ENCODE data around the gene MYO18A. TPM values are rescaled to one million over a fixed set of nuclear protein-coding genes. Genes with fewer than 3 reads are reported as not detected.

MYO18A gene
- total RNA-seq, 1 experiment from 2014 or later, result 89.9 TPM

DNA sequence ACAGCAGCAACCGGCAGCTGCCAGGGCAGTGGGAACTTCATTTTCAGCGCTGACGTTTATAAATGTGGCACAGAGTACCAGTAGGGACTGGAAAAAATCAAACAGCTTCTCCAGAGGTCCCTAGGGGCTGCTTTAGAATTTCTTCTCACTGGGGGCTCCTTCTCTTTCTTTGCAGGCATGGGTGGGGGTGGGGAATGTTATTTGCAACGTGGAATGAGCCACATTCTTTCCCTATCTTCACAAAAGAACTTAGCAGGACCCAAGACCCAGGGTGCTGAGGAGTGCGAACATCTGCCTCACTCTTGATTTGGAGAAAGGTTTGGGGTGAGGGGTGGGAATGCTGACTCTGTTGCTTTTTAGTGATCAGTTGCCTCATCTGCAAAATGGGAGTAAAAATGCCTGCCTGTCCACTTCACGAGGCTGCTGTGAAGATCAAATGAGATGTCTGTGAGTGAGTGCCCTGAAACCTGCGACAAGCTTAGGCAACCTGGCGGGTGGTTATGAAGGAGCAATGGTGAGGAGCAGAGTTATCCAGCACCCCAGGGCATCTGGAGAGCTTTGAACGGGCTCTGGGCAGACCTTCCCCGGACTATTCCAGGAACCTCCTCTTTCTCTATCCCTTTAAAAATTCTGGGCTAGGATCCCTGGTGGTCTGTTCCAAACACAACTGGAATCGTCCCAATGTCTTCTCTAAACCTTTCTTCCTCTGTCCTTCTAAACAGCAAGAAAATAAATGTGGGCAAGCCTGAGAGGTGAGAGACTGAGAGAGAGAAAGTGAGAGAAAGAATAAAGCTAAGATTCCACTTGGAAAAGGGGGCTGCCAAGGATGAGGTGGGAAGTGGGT lies 148.0 kb downstream of the MYO18A start:
- H3K9me3 Mint-ChIP-seq (ENCODE audit: low read depth, unreplicated experiment), result peaks cover 8% of the 10 kb centered on the region
- no peaks in the 10 kb centered on the region for H3K27me3 Mint-ChIP-seq (ENCODE audit: unreplicated experiment)
- CTCF ChIA-PET, result interaction anchor here (0.7 to 1.4 kb wide), 2 partner anchors 8 to 14 kb away, joined by 3 read pairs; no protein-coding TSS in a partner anchor
- TF ChIP-seq, protein P1, sequence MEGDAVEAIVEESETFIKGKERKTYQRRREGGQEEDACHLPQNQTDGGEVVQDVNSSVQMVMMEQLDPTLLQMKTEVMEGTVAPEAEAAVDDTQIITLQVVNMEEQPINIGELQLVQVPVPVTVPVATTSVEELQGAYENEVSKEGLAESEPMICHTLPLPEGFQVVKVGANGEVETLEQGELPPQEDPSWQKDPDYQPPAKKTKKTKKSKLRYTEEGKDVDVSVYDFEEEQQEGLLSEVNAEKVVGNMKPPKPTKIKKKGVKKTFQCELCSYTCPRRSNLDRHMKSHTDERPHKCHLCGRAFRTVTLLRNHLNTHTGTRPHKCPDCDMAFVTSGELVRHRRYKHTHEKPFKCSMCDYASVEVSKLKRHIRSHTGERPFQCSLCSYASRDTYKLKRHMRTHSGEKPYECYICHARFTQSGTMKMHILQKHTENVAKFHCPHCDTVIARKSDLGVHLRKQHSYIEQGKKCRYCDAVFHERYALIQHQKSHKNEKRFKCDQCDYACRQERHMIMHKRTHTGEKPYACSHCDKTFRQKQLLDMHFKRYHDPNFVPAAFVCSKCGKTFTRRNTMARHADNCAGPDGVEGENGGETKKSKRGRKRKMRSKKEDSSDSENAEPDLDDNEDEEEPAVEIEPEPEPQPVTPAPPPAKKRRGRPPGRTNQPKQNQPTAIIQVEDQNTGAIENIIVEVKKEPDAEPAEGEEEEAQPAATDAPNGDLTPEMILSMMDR (IDR thresholded peaks at IDR 0.05; ENCODE audit: unreplicated experiment), result no peak
- BruUV-seq (replicated peaks), result no TSS peak
- no peak overlapping the region for H3K4me3 Mint-ChIP-seq (ENCODE audit: low read depth, unreplicated experiment)
- H3K4me1 Mint-ChIP-seq (ENCODE audit: low read depth, unreplicated experiment), result no peaks in the 10 kb centered on the region
- intact Hi-C loops (cut with micrococcal nuclease; ENCODE audit: unreplicated experiment), result no loop called here
- no peak for DNase-seq
- H3K36me3 Mint-ChIP-seq (ENCODE audit: insufficient read depth, unreplicated experiment), result no peaks in the 10 kb centered on the region
- no peak overlapping the region for H3K27ac Mint-ChIP-seq (ENCODE audit: unreplicated experiment)

DNA sequence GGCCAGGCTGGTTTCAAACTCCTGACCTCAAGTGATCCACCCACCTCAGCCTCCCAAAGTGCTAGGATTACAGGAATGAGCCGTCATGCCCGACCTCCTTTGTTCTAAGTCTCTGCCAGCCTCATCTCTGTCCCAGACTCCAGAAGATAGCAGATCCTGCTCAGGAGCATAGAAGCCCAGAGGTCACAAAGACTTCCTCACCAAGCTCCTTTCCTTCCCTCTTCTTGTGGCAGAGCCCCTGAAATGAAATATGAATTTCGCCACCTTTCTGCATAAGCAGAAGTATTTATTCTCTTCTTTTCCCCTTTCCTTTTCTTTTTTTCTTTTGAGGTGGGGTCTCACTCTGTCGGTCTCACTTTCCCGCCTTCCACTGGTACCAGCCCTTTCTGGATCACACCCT lies 148.7 kb downstream of the MYO18A start:
- H3K36me3 Mint-ChIP-seq (ENCODE audit: insufficient read depth, unreplicated experiment), result no peaks in the 10 kb centered on the region
- intact Hi-C loops (cut with micrococcal nuclease; ENCODE audit: unreplicated experiment), result no loop called here
- BruUV-seq (replicated peaks), result no TSS peak
- H3K4me3 Mint-ChIP-seq (ENCODE audit: low read depth, unreplicated experiment), result no peak overlapping the region
- no peaks in the 10 kb centered on the region for H3K4me1 Mint-ChIP-seq (ENCODE audit: low read depth, unreplicated experiment)
- H3K27me3 Mint-ChIP-seq (ENCODE audit: unreplicated experiment), result no peaks in the 10 kb centered on the region
- no peak overlapping the region for H3K27ac Mint-ChIP-seq (ENCODE audit: unreplicated experiment)
- CTCF ChIA-PET, result interaction anchor here (0.7 to 1.4 kb wide), 2 partner anchors 9 to 13 kb away, joined by 3 read pairs; no protein-coding TSS in a partner anchor
- no peak for DNase-seq
- TF ChIP-seq, protein P1 (IDR thresholded peaks at IDR 0.05; ENCODE audit: unreplicated experiment), result no peak
- peaks cover 8% of the 10 kb centered on the region for H3K9me3 Mint-ChIP-seq (ENCODE audit: low read depth, unreplicated experiment)

DNA sequence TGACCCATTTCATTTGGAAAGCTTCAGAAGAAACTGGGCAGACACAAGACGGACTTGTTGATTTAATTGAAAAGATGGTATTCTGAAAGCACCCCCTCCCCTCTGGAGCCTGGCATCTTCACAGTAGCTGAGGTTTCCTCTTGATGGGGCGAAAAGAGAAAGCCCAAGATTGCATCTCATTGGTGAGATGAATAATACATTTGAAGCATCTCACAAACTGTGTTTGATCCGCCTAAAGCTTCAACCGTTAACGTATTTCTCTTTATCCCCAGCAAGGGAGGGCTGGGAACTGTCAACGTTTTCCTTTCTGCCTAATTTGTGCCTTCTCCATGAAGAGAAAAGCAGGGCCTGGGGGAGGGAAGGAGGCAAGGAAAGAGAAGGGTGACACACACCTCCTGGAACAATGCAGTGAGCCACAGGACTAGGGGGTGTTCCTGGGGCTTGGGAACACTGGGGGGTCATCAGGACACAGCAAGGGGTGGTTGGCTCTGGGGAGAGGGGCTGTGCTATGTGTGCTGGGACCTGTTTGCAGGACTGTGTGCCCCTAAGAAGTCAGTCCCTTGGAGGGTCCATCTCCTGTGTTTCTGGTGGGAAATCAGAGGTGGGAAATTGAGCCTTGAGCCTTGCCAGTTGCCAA lies 155.8 kb downstream of the MYO18A start:
- Mint-ChIP-seq H3K4me3 (ENCODE audit: low read depth, unreplicated experiment) (no peak overlapping the region), H3K27me3 (ENCODE audit: unreplicated experiment) (peaks cover 64% of the 10 kb centered on the region), H3K27ac (ENCODE audit: unreplicated experiment) (no peak overlapping the region), H3K9me3 (ENCODE audit: low read depth, unreplicated experiment) (no peaks in the 10 kb centered on the region), H3K36me3 (ENCODE audit: insufficient read depth, unreplicated experiment) (no peaks in the 10 kb centered on the region), H3K4me1 (ENCODE audit: low read depth, unreplicated experiment) (no peaks in the 10 kb centered on the region)
- TF ChIP-seq, protein P1 (IDR thresholded peaks at IDR 0.05; ENCODE audit: unreplicated experiment), result no peak
- no peak for DNase-seq
- intact Hi-C loops (cut with micrococcal nuclease; ENCODE audit: unreplicated experiment), result no loop called here
- CTCF ChIA-PET, result no interaction called here
- no TSS peak for BruUV-seq (replicated peaks)

DNA sequence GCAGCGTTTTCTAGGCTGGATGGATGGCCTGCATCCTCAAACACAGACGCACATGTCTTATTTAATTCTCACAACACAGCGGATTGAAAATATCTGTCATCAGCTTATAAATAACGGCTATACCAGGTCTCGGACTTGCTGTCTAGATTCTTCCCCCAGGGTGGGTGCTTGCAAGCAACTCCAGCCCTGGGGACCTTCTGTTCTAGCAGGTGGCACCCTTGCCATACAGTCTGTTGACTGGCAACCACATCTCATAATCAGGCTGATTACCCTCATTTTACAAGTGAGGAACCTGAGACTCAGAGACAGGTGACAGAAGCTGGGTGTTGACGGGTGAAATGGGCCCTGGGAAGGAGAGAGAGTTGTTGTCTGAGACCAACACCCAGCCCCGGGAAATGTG lies 158.1 kb downstream of the MYO18A start:
- TF ChIP-seq, protein P1 (IDR thresholded peaks at IDR 0.05; ENCODE audit: unreplicated experiment), result no peak
- intact Hi-C loops (cut with micrococcal nuclease; ENCODE audit: unreplicated experiment), result no loop called here
- no peak overlapping the region for H3K27ac Mint-ChIP-seq (ENCODE audit: unreplicated experiment)

More for the DNA sequence above, 158.1 kb downstream of the MYO18A start:
- no peak overlapping the region for H3K4me3 Mint-ChIP-seq (ENCODE audit: low read depth, unreplicated experiment)
- H3K9me3 Mint-ChIP-seq (ENCODE audit: low read depth, unreplicated experiment), result no peaks in the 10 kb centered on the region
- H3K36me3 Mint-ChIP-seq (ENCODE audit: insufficient read depth, unreplicated experiment), result no peaks in the 10 kb centered on the region
- no peaks in the 10 kb centered on the region for H3K4me1 Mint-ChIP-seq (ENCODE audit: low read depth, unreplicated experiment)
- no peak for DNase-seq
- BruUV-seq (replicated peaks), result no TSS peak
- CTCF ChIA-PET, result no interaction called here
- peaks cover 88% of the 10 kb centered on the region for H3K27me3 Mint-ChIP-seq (ENCODE audit: unreplicated experiment)

Data from Calu3 (cell line).